Measurements from ENCODE around the gene MRPS27. TPM values are rescaled to one million over a fixed set of nuclear protein-coding genes. Genes with fewer than 3 reads are reported as not detected.

The MRPS27 gene
- total RNA-seq, 2 experiments from 2014 or later, result 25.0 to 26.1 TPM

GRCh38 chr5:72285424-72285821, 34.6 kb downstream of the MRPS27 start:
- Mint-ChIP-seq H3K27ac (no peak overlapping the region), H3K4me1 (ENCODE audit: low read depth) (no peaks in the 10 kb centered on the region), H3K27me3 (no peaks in the 10 kb centered on the region), H3K4me3 (no peak overlapping the region), H3K36me3 (ENCODE audit: low read depth) (peaks cover 84% of the 10 kb centered on the region), H3K9me3 (no peaks in the 10 kb centered on the region)
- Histone ChIP-seq H3K27me3 (ENCODE audit: control insufficient read depth in 1 of 2, insufficient read depth in 2 of 2, low read length in 2 of 2) (no peaks in the 10 kb centered on the region), H3K4me1 (ENCODE audit: insufficient read depth, low read length) (no peaks in the 10 kb centered on the region), H3K9me3 (ENCODE audit: control insufficient read depth in 1 of 2, insufficient read depth in 1 of 2, low read length in 2 of 2) (no peaks in the 10 kb centered on the region), H3K4me3 (ENCODE audit: low read length) (no peak overlapping the region), H3K27ac (ENCODE audit: low read depth in 1 of 2, low read length in 2 of 2) (no peak overlapping the region), H3K36me3 (ENCODE audit: insufficient read depth, low read length) (peaks cover 31% of the 10 kb centered on the region)
- POLR2A ChIA-PET, result interaction anchor here (1.0 kb wide), 1 partner anchor 35 kb away, joined by 3 read pairs; the partner anchor contains the start of genes MRPS27 and PTCD2
- intact Hi-C loops (cut with DNase I, micrococcal nuclease), result no loop called here
- no peak for DNase-seq
- CTCF ChIA-PET, result no interaction called here
- TF ChIP-seq CTCF (IDR thresholded peaks at IDR 0.05), result no peak
- ATAC-seq (ENCODE audit: poor library complexity), result no peak

GRCh38 chr5:72284559-72285423, 35.2 kb downstream of the MRPS27 start:
- Histone ChIP-seq H3K36me3 (ENCODE audit: insufficient read depth, low read length) (peaks cover 25% of the 10 kb centered on the region), H3K27me3 (ENCODE audit: control insufficient read depth in 1 of 2, insufficient read depth in 2 of 2, low read length in 2 of 2) (no peaks in the 10 kb centered on the region), H3K9me3 (ENCODE audit: control insufficient read depth in 1 of 2, insufficient read depth in 1 of 2, low read length in 2 of 2) (no peaks in the 10 kb centered on the region), H3K27ac (ENCODE audit: low read depth in 1 of 2, low read length in 2 of 2) (no peak overlapping the region), H3K4me1 (ENCODE audit: insufficient read depth, low read length) (no peaks in the 10 kb centered on the region), H3K4me3 (ENCODE audit: low read length) (no peak overlapping the region)
- no peak for TF ChIP-seq CTCF (IDR thresholded peaks at IDR 0.05)
- ChIA-PET CTCF (no interaction called here), POLR2A (interaction anchor here (1.0 kb wide), 1 partner anchor 35 kb away, joined by 3 read pairs; the partner anchor contains the start of genes MRPS27 and PTCD2)
- H3K36me3 Mint-ChIP-seq (ENCODE audit: low read depth), result peaks cover 82% of the 10 kb centered on the region
- no peak overlapping the region for H3K27ac Mint-ChIP-seq
- no peaks in the 10 kb centered on the region for H3K4me1 Mint-ChIP-seq (ENCODE audit: low read depth)
- no peak for ATAC-seq (ENCODE audit: poor library complexity)
- H3K4me3 Mint-ChIP-seq, result no peak overlapping the region
- intact Hi-C loops (cut with DNase I, micrococcal nuclease), result no loop called here
- no peak for DNase-seq
- H3K27me3 Mint-ChIP-seq, result no peaks in the 10 kb centered on the region
- no peaks in the 10 kb centered on the region for H3K9me3 Mint-ChIP-seq

- H3K9me3 Mint-ChIP-seq, result no peaks in the 10 kb centered on the region
- H3K27ac Mint-ChIP-seq, result no peak overlapping the region
- Histone ChIP-seq H3K36me3 (ENCODE audit: insufficient read depth, low read length) (peaks cover 17% of the 10 kb centered on the region), H3K27ac (ENCODE audit: low read depth in 1 of 2, low read length in 2 of 2) (no peak overlapping the region), H3K9me3 (ENCODE audit: control insufficient read depth in 1 of 2, insufficient read depth in 1 of 2, low read length in 2 of 2) (no peaks in the 10 kb centered on the region), H3K4me3 (ENCODE audit: low read length) (no peak overlapping the region), H3K4me1 (ENCODE audit: insufficient read depth, low read length) (no peaks in the 10 kb centered on the region), H3K27me3 (ENCODE audit: control insufficient read depth in 1 of 2, insufficient read depth in 2 of 2, low read length in 2 of 2) (no peaks in the 10 kb centered on the region)
- no peaks in the 10 kb centered on the region for H3K27me3 Mint-ChIP-seq
- DNase-seq (no peak), ATAC-seq (ENCODE audit: poor library complexity) (no peak)
- H3K4me3 Mint-ChIP-seq, result no peak overlapping the region
- H3K4me1 Mint-ChIP-seq (ENCODE audit: low read depth), result no peaks in the 10 kb centered on the region
- POLR2A ChIA-PET, result no interaction called here
- no peak for TF ChIP-seq CTCF (IDR thresholded peaks at IDR 0.05)
- H3K36me3 Mint-ChIP-seq (ENCODE audit: low read depth), result peaks cover 84% of the 10 kb centered on the region
- intact Hi-C loops (cut with DNase I, micrococcal nuclease), result no loop called here
- CTCF ChIA-PET, result no interaction called here
Measured at GRCh38 chr5:72283358-72283757, 36.7 kb downstream of the MRPS27 start.

Data from CD4-positive, alpha-beta T cell (primary cell).